Heart left ventricle (tissue), 16 donors: Measurements from ENCODE around the gene KIF1A. TPM values are rescaled to one million over a fixed set of nuclear protein-coding genes. Genes with fewer than 3 reads are reported as not detected.

Experiments used
- ATAC-seq, 4 donors: fragments of 200-7000 bp; cut with Tn5 transposase; one replicate each; pipeline ENCODE4 v1.9.1; 2020 to 2022; ENCODE audit warnings: moderate library complexity in 4 of 4, mild to moderate bottlenecking in 3 of 4, moderate number of reproducible peaks in 1 of 4
- DNase-seq, 5 donors: peaks; one replicate each; pipeline ENCODE4 v3.0.0-alpha.2; 2020
- H3K27ac ChIP-seq, 12 donors: fragments of 200-600 bp; sonication (generic) in 4 of 12; one replicate each; pipeline versions ENCODE4 v1.5.0 to v1.8.0; 2016 to 2022; ENCODE audit warnings: mild to moderate bottlenecking in 2 of 12
- H3K27me3 ChIP-seq, 9 donors: fragments of 200-600 bp; sonication (generic) in 2 of 9; one replicate each; pipeline versions ENCODE4 v1.5.1 to v1.8.0; 2016 to 2022; ENCODE audit warnings: mild to moderate bottlenecking in 3 of 9
- H3K36me3 ChIP-seq, 9 donors: fragments of 200-600 bp; sonication (generic) in 2 of 9; one replicate each; pipeline versions ENCODE4 v1.5.0 to v1.8.0; 2018 to 2022; ENCODE audit warnings: mild to moderate bottlenecking in 2 of 9
- H3K4me1 ChIP-seq, 12 donors: fragments of 200-600 bp; sonication (generic) in 4 of 12; one replicate each; pipeline versions ENCODE4 v1.5.0 to v1.8.0; 2016 to 2022; ENCODE audit warnings: mild to moderate bottlenecking in 3 of 12
- H3K4me3 ChIP-seq, 12 donors: fragments of 200-600 bp; sonication (generic) in 4 of 12; one replicate each; pipeline versions ENCODE4 v1.5.0 to v1.8.0; 2017 to 2022; ENCODE audit warnings: mild to moderate bottlenecking in 9 of 12, moderate library complexity in 4 of 12
- H3K9me3 ChIP-seq, 12 donors: fragments of 200-600 bp; sonication (generic) in 4 of 12; one replicate each; pipeline versions ENCODE4 v1.5.0 to v1.8.0; 2016 to 2022; ENCODE audit warnings: mild to moderate bottlenecking in 1 of 12
- POLR2A ChIP-seq, 2 donors: fragments of 450-650 bp; IDR thresholded peaks; one replicate each; pipeline ENCODE4 v1.6.1; 2017; ENCODE audit warnings: antibody characterized with exemption in 2 of 2, mild to moderate bottlenecking in 2 of 2, moderate library complexity in 2 of 2
- WGBS, 4 donors: extraction: QIAGEN DNeasy Blood & Tissue Kit in 2 of 4; methylation state at CpG; one replicate each; pipeline versions ENCODE4 v1.1.5 to v1.1.7; 2013 to 2018; 5-methylcytosine and 5-hydroxymethylcytosine counted together
- intact Hi-C, 10 donors: fragments of 100-400 bp; cut with DNase I; formaldehyde crosslinking; loops; one replicate each; pipeline versions ENCODE4 v1.11.1 to v1.14.2; 2022
- polyA plus RNA-seq, 2 donors: library from polyadenylated mRNA; stranded (reverse); fragments of 200-250 nt; gene quantifications; one replicate each; pipeline ENCODE4 v1.2.3, GENCODE V29; 2013
- total RNA-seq, 9 donors: library from RNA; depleted of rRNA in 2 of 9; stranded (reverse); fragments of >200 nt in 2 of 9; fragmentation: NEBNext Ultra II Directional in 3 of 9; extraction: Animal tissue kit (Norgen Biotek cat#: 25700) in 3 of 9; gene quantifications; one replicate each; pipeline versions ENCODE4 v1.1.0 to v1.2.4, GENCODE V29; 2016 to 2023
- TF ChIP-seq, protein P1 (sequence below), 12 donors: fragments of 200-600 bp; sonication (generic) in 4 of 12; IDR thresholded peaks; one replicate each; pipeline versions ENCODE4 v1.5.0 to v1.8.0; 2018 to 2022; ENCODE audit warnings: antibody characterized with exemption in 12 of 12, mild to moderate bottlenecking in 5 of 12
- donor health status: ischemic (EF 13 %, LVEDD 7.1; RV severe dilation, severe dysfunction).
- donor health status: healthy with polysubstance abuse.
- donor health status: DM: no; HTN: yes; CAD: no.
- donor health status: DM: no; HTN: no; CAD: no.
- donor health status: ischemic (EF 25% LVEDD 6.9; RV normal size, moderate dysfunction).
- donor health status: ischemic (EF 25% LVEDD 5.7; RV mildly dilated, moderate dysfunction).
- donor health status: healthy.
- donor health status: DM: yes; HTN: yes; CAD: no.
- donor health status: ischemic (EF 35%, LVEDD 5.7; RV mildly dilated, moderate dysfunction).
- donor health status: nonischemic (EF 11% LVEDD 7.7; RV severe dilation, severe dysfunction).
- donor health status: DM: yes; HTN: yes; CAD: no.
- donor health status: PGD.
- donor health status: ischemic (EF 29% LVEDD 5.4; RV normal size, mild dysfunction).
- donor health status: nonischemic (EF 23%, LVEDD 6.1; RV moderate dilation, normal function).

The KIF1A gene
- total and polyA plus RNA-seq, 11 donors, result 0.76 to 25.8 (median 2.7) TPM

- H3K9me3 ChIP-seq, result no peaks in the 10 kb centered on the region
- no peak overlapping the region for H3K27ac ChIP-seq
- H3K4me3 ChIP-seq, result no peak overlapping the region
- 82 to 89% (median 86%) methylated on average over 12 of the region's 12 CpGs for WGBS, 4 donors
- H3K36me3 ChIP-seq, result no peaks in the 10 kb centered on the region
- intact Hi-C loops, result no loop called here
- peaks cover 0 to 9% (median 0%) of the 10 kb centered on the region in 12 donors for H3K4me1 ChIP-seq
- DNase-seq (peak in 3 of 5 donors; percentile 8 to 53 (median 17)), ATAC-seq (no peak)
- TF ChIP-seq POLR2A (IDR thresholded peaks at IDR 0.05), result no peak
- H3K27me3 ChIP-seq, result peaks cover 0 to 39% (median 7%) of the 10 kb centered on the region in 9 donors
These were observed 22.1 kb downstream of the KIF1A start for GRCh38 chr2:240797914-240798313.

DNA sequence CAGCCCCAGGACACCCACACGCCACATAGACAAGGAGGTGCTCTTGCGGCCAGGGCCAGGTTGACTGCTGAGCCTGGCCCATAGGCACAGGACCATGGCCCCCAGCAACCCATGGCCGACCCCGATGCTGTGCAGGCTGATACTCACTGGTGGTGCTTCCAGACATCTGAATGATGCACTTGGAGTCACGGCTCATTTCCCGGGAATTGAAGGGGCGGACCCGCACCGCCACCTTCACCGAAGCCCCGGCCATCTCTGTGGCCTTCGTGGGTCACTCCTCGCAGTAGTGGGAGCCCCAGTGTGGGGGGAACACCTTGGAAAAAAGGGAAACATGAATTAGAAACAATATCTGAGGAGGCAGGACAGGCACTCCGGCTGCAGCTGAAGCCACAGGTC lies 22.5 kb downstream of the KIF1A start:
- 95 to 97% (median 96%) methylated on average over 11 to 14 of the region's 14 CpGs for WGBS, 4 donors
- TF ChIP-seq POLR2A (IDR thresholded peaks at IDR 0.05), result no peak
- TF ChIP-seq, protein P1, sequence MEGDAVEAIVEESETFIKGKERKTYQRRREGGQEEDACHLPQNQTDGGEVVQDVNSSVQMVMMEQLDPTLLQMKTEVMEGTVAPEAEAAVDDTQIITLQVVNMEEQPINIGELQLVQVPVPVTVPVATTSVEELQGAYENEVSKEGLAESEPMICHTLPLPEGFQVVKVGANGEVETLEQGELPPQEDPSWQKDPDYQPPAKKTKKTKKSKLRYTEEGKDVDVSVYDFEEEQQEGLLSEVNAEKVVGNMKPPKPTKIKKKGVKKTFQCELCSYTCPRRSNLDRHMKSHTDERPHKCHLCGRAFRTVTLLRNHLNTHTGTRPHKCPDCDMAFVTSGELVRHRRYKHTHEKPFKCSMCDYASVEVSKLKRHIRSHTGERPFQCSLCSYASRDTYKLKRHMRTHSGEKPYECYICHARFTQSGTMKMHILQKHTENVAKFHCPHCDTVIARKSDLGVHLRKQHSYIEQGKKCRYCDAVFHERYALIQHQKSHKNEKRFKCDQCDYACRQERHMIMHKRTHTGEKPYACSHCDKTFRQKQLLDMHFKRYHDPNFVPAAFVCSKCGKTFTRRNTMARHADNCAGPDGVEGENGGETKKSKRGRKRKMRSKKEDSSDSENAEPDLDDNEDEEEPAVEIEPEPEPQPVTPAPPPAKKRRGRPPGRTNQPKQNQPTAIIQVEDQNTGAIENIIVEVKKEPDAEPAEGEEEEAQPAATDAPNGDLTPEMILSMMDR (IDR thresholded peaks at IDR 0.05), result no peak
- intact Hi-C loops, result no loop called here
- H3K4me3 ChIP-seq, result no peak overlapping the region
- DNase-seq (no peak), ATAC-seq (no peak)
- peaks cover 0 to 9% (median 0%) of the 10 kb centered on the region in 12 donors for H3K4me1 ChIP-seq
- peaks cover 0 to 38% (median 7%) of the 10 kb centered on the region in 9 donors for H3K27me3 ChIP-seq
- no peaks in the 10 kb centered on the region for H3K9me3 ChIP-seq
- H3K36me3 ChIP-seq, result no peaks in the 10 kb centered on the region
- H3K27ac ChIP-seq, result no peak overlapping the region

DNA sequence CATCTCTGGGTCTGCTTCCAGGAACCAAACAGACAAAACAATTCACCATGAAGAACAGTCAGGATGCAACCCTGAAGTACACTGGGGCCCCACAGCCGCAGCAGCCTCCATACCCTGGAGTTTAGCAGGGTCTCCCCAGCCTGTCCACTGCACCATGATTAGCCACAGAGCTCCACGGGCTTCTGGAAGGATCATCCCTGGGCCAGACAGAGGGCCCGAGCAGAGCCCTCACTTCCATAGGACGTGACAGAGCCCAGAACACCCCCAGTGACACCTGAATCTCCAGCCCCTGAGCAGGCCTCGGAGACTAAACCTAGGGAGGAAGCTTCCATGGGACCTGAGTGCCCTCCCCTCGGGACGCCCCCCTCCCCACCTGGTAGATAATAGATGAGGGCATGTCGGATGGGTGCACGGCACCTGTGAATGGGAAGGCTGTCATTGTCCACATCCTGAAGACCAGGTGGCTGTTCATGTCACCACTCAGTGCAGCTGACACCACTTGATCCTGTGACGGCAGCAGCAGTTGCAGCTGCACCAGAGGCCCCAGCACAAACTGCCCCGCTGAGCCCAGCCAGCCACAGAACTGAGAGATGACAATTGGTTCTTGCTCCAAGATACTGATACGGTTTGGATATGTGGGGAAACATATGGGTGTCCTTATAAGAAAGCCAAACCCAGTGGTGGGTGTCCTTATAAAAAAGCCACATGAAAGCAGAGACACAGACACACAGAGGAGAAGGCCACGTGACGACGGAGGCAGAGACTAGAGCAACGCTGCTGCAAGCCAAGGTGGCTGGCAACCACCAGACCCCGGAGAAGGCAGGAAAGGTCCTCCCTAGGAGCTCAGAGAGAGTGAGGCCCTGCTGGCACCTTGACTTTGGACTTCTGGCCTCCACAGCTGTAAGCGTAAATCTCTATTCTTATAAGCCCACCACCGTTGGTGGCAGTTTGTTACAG lies 23.2 kb downstream of the KIF1A start:
- Histone ChIP-seq H3K27ac (no peak overlapping the region), H3K4me1 (peaks cover 0 to 9% (median 0%) of the 10 kb centered on the region in 12 donors), H3K27me3 (peaks cover 0 to 35% (median 4%) of the 10 kb centered on the region in 9 donors), H3K4me3 (no peak overlapping the region), H3K36me3 (no peaks in the 10 kb centered on the region), H3K9me3 (no peaks in the 10 kb centered on the region)
- peak in 2 of 5 donors; percentile 6 to 54 for DNase-seq
- intact Hi-C loops, result no loop called here
- no peak for ATAC-seq
- WGBS, 4 donors, result 89 to 95% (median 90%) methylated on average over 14 to 19 of the region's 19 CpGs
- TF ChIP-seq, protein P1 (IDR thresholded peaks at IDR 0.05), result no peak
- TF ChIP-seq POLR2A (IDR thresholded peaks at IDR 0.05), result no peak

DNA sequence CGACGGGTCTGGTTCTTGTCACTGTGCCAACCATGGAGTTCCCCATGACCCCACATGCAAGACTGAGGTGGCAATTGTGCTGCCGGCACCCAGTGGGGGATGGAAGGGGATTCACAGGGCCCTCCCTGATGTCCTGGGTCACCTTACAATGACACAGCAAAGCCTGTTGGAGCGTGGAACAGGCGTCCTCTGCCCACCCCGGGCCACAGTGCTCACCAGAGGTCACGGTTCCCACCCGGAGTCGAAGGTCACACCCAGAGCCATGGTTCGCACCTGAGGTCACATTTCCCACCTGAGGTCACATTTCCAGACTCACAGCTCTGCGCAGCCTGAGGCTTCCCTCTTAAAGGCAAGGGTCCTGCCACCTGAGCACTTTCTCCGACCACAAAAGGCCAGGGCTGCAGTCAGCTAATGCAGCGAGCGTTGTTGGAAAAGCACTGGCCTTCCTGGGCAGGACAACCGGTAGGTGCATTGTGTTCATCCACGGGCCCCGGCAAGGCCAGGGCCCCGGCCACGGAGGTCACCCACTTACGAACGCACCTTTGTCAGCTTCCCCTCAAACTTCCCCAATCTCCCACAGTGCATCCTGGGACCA lies 24.0 kb downstream of the KIF1A start:
- Histone ChIP-seq H3K4me3 (no peak overlapping the region), H3K4me1 (peaks cover 0 to 9% (median 0%) of the 10 kb centered on the region in 12 donors), H3K36me3 (no peaks in the 10 kb centered on the region), H3K27ac (no peak overlapping the region), H3K27me3 (peaks cover 0 to 29% (median 4%) of the 10 kb centered on the region in 9 donors), H3K9me3 (no peaks in the 10 kb centered on the region)
- DNase-seq (peak in 1 of 5 donors; percentile 8), ATAC-seq (no peak)
- intact Hi-C loops, result no loop called here
- TF ChIP-seq, protein P1 (IDR thresholded peaks at IDR 0.05), result no peak
- no peak for TF ChIP-seq POLR2A (IDR thresholded peaks at IDR 0.05)
- WGBS, 4 donors, result 91 to 94% (median 93%) methylated on average over 16 to 21 of the region's 21 CpGs
